ENCODE data around the gene DDHD1. TPM values are rescaled to one million over a fixed set of nuclear protein-coding genes. Genes with fewer than 3 reads are reported as not detected.
"Not testable (repeated sequence)": the region's sequence is repeated elsewhere in the genome, so short reads cannot be mapped to it uniquely, and the experiment has no call there.

DDHD1 gene
- total RNA-seq, 1 experiment from 2014 or later = 15.7 TPM

GRCh38 chr14:53090853-53091252 is 62.3 kb downstream of the DDHD1 start:
- no peak overlapping the region for H3T11ph ChIP-seq (ENCODE audit: low read length)
- no peak overlapping the region for H2BK5ac ChIP-seq (ENCODE audit: insufficient read length, low read length)
- Mint-ChIP-seq H3K27ac (no peak overlapping the region), H3K4me1 (no peaks in the 10 kb centered on the region), H3K9me3 (peaks cover 0 to 9% of the 10 kb centered on the region in 2 experiments; a peak in 2 of 5 replicates), H3K27me3 (ENCODE audit: low read depth) (no peaks in the 10 kb centered on the region), H3K36me3 (ENCODE audit: insufficient read depth in 1 of 3, low read depth in 3 of 3) (peaks cover 16 to 22% (median 20%) of the 10 kb centered on the region in 3 experiments), H3K4me3 (no peak overlapping the region)
- H3K4ac ChIP-seq (ENCODE audit: low read depth, low read length) = no peak overlapping the region
- no CpG with 5 or more reads among the region's 2 CpGs for WGBS (ENCODE audit: extremely low coverage, insufficient read length, low lambda C conversion rate)
- no peak overlapping the region for H4K91ac ChIP-seq (ENCODE audit: insufficient read length, low read depth, low read length)
- no peak overlapping the region for H2BK15ac ChIP-seq (ENCODE audit: low read depth, low read length)
- H3K27me3 ChIP-seq (ENCODE audit: insufficient read depth, low read length) = no peaks in the 10 kb centered on the region
- H4K8ac ChIP-seq (replicated peaks; ENCODE audit: insufficient read length, low read depth, low read length) = no peak overlapping the region
- no peaks in the 10 kb centered on the region for H3K79me1 ChIP-seq (ENCODE audit: insufficient read depth, low read depth, low read length, poor library complexity, severe bottlenecking)
- H3K9ac ChIP-seq (ENCODE audit: extremely low read depth, insufficient read length, low read length) = no peak overlapping the region
- no peaks in the 10 kb centered on the region for H4K20me1 ChIP-seq (ENCODE audit: control insufficient read depth, insufficient read depth, insufficient read length)
- no peak overlapping the region for H4K5ac ChIP-seq (ENCODE audit: insufficient read length, low read depth, low read length)
- H3K4me2 ChIP-seq (ENCODE audit: insufficient read depth, insufficient read length, low read length) = no peak overlapping the region
- H3K56ac ChIP-seq (ENCODE audit: insufficient read length, low read depth, low read length) = no peak overlapping the region
- no peaks in the 10 kb centered on the region for H3K79me2 ChIP-seq (ENCODE audit: insufficient read depth, low read length)
- no peak overlapping the region for H2BK20ac ChIP-seq (ENCODE audit: low read depth, low read length, poor library complexity, severe bottlenecking)
- H2BK120ac ChIP-seq (ENCODE audit: low read depth, low read length, poor library complexity, severe bottlenecking) = no peak overlapping the region
- H3K9me3 ChIP-seq (ENCODE audit: control insufficient read depth, low read depth, low read length) = no peaks in the 10 kb centered on the region
- no peak overlapping the region for H3K18ac ChIP-seq (ENCODE audit: insufficient read length, low read depth, low read length)
- no peak overlapping the region for H3K14ac ChIP-seq (ENCODE audit: insufficient read depth, low read length)
- no peak overlapping the region for H3K23ac ChIP-seq (ENCODE audit: insufficient read length, low read depth, low read length)
- no peak for TF ChIP-seq CTCF (conservative IDR thresholded peaks at IDR 0.05)
- H2BK12ac ChIP-seq (ENCODE audit: insufficient read length, low read depth, low read length) = no peak overlapping the region
- H3K27ac ChIP-seq (ENCODE audit: insufficient read length, low read depth, low read length) = no peak overlapping the region
- H3K23me2 ChIP-seq (ENCODE audit: insufficient read length, low read depth, low read length, poor library complexity, severe bottlenecking) = no peaks in the 10 kb centered on the region
- no peaks in the 10 kb centered on the region for H3K4me1 ChIP-seq (ENCODE audit: insufficient read depth, low read length)
- H2AK5ac ChIP-seq (ENCODE audit: insufficient read length, low read length) = no peak overlapping the region
- H2AFZ ChIP-seq (ENCODE audit: low read length) = no peak overlapping the region
- no peak for DNase-seq

DNA sequence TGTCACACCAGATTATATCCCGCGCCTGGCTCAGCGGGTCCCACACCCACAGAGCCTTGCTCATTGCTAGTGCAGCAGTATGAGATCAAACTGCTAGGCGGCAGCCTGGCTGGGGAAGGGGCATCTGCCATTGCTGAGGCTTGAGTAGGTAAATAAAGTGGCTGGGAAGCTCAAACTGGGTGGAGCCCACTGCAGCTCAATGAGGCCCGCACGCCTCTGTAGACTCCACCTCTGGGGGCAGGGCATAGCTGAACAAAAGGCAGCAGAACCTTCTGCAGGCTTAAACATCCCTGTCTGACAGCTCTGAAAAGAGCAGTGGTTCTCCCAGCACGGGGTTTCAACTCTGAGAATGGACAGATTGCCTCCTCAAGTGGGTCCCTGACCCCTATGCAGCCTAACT is 68.2 kb downstream of the DDHD1 start:
- H2AFZ ChIP-seq (ENCODE audit: low read length); H3K27ac Mint-ChIP-seq: not testable (repeated sequence)
- DNase-seq = peak; percentile 32

More for the DNA sequence above, 68.2 kb downstream of the DDHD1 start:
- H2BK5ac ChIP-seq (ENCODE audit: insufficient read length, low read length); H3K23me2 ChIP-seq (ENCODE audit: insufficient read length, low read depth, low read length, poor library complexity, severe bottlenecking); H3K4me3 Mint-ChIP-seq; H2BK12ac ChIP-seq (ENCODE audit: insufficient read length, low read depth, low read length); H2BK20ac ChIP-seq (ENCODE audit: low read depth, low read length, poor library complexity, severe bottlenecking); H2BK120ac ChIP-seq (ENCODE audit: low read depth, low read length, poor library complexity, severe bottlenecking); H3K14ac ChIP-seq (ENCODE audit: insufficient read depth, low read length); H4K91ac ChIP-seq (ENCODE audit: insufficient read length, low read depth, low read length); H3T11ph ChIP-seq (ENCODE audit: low read length); H3K9me3 Mint-ChIP-seq; H3K56ac ChIP-seq (ENCODE audit: insufficient read length, low read depth, low read length); H4K5ac ChIP-seq (ENCODE audit: insufficient read length, low read depth, low read length); H3K27me3 Mint-ChIP-seq (ENCODE audit: low read depth); H3K27me3 ChIP-seq (ENCODE audit: insufficient read depth, low read length); H2BK15ac ChIP-seq (ENCODE audit: low read depth, low read length); H3K23ac ChIP-seq (ENCODE audit: insufficient read length, low read depth, low read length); H3K79me2 ChIP-seq (ENCODE audit: insufficient read depth, low read length); H2AK5ac ChIP-seq (ENCODE audit: insufficient read length, low read length); H3K9me3 ChIP-seq (ENCODE audit: control insufficient read depth, low read depth, low read length); H3K18ac ChIP-seq (ENCODE audit: insufficient read length, low read depth, low read length); H3K9ac ChIP-seq (ENCODE audit: extremely low read depth, insufficient read length, low read length); H4K20me1 ChIP-seq (ENCODE audit: control insufficient read depth, insufficient read depth, insufficient read length); H3K79me1 ChIP-seq (ENCODE audit: insufficient read depth, low read depth, low read length, poor library complexity, severe bottlenecking); H3K4me2 ChIP-seq (ENCODE audit: insufficient read depth, insufficient read length, low read length); H3K4me1 Mint-ChIP-seq; H4K8ac ChIP-seq (replicated peaks; ENCODE audit: insufficient read length, low read depth, low read length); H3K4me1 ChIP-seq (ENCODE audit: insufficient read depth, low read length); H3K27ac ChIP-seq (ENCODE audit: insufficient read length, low read depth, low read length); H3K4ac ChIP-seq (ENCODE audit: low read depth, low read length): not testable (repeated sequence)
- no CpG with 5 or more reads among the region's 7 CpGs for WGBS (ENCODE audit: extremely low coverage, insufficient read length, low lambda C conversion rate)
- H3K36me3 Mint-ChIP-seq (ENCODE audit: insufficient read depth in 1 of 3, low read depth in 3 of 3) = peaks cover 17 to 25% (median 18%) of the 10 kb centered on the region in 3 experiments; a peak in 6 of 7 replicates
